Endodermal cell (in vitro differentiated cells): Measurements from ENCODE around the gene RGS16. TPM values are rescaled to one million over a fixed set of nuclear protein-coding genes. Genes with fewer than 3 reads are reported as not detected.

Source experiments
- DNase-seq: peaks from one replicate; pipeline ENCODE4 v3.0.0-alpha.2; 2017
- H3K27ac ChIP-seq: 2 replicates; pipeline ENCODE4 v1.5.1; 2013; ENCODE audit warnings: mild to moderate bottlenecking, low read depth, low read length, moderate library complexity
- H3K27me3 ChIP-seq: 2 replicates; pipeline ENCODE4 v1.6.1; 2013; ENCODE audit warnings: mild to moderate bottlenecking, low read length, moderate library complexity; ENCODE audit not compliant: insufficient read depth, control insufficient read depth, poor library complexity, severe bottlenecking
- H3K36me3 ChIP-seq: 2 replicates; pipeline ENCODE4 v1.7.0; 2013; ENCODE audit warnings: mild to moderate bottlenecking, low read length, moderate library complexity; ENCODE audit not compliant: control insufficient read depth, insufficient read depth
- H3K4me1 ChIP-seq: one replicate; pipeline ENCODE4 v1.7.0; 2013; ENCODE audit warnings: low read length; ENCODE audit not compliant: control insufficient read depth, insufficient read depth
- H3K4me3 ChIP-seq: 2 replicates; pipeline ENCODE4 v1.5.1; 2013; ENCODE audit warnings: mild to moderate bottlenecking, low read length, moderate library complexity
- H3K9ac ChIP-seq: 2 replicates; pipeline ENCODE4 v1.6.1; 2013; ENCODE audit warnings: mild to moderate bottlenecking, low read length, moderate library complexity; ENCODE audit not compliant: poor library complexity, severe bottlenecking; ENCODE audit errors: extremely low read depth
- H3K9me3 ChIP-seq: 2 replicates; pipeline ENCODE4 v1.6.1; 2013; ENCODE audit warnings: mild to moderate bottlenecking, low read length, moderate library complexity; ENCODE audit not compliant: control insufficient read depth
- H3K27ac Mint-ChIP-seq: 2 replicates; pipeline ENCODE4 v1.8.0; 2020; ENCODE audit warnings: mixed read lengths
- H3K27me3 Mint-ChIP-seq: 2 replicates; pipeline ENCODE4 v1.8.0; 2021; ENCODE audit warnings: mild to moderate bottlenecking, mixed read lengths; ENCODE audit not compliant: insufficient read depth
- H3K36me3 Mint-ChIP-seq: 2 replicates; pipeline ENCODE4 v1.8.0; 2020; ENCODE audit warnings: low read depth, mixed read lengths
- H3K4me1 Mint-ChIP-seq: 2 replicates; pipeline ENCODE4 v1.8.0; 2020; ENCODE audit warnings: mixed read lengths
- H3K4me3 Mint-ChIP-seq: 2 replicates; pipeline ENCODE4 v1.8.0; 2020; ENCODE audit warnings: mild to moderate bottlenecking, moderate library complexity, mixed read lengths
- H3K9me3 Mint-ChIP-seq: 2 replicates; pipeline ENCODE4 v1.8.0; 2020; ENCODE audit warnings: mild to moderate bottlenecking, mixed read lengths
- WGBS, 2 experiments: methylation state at CpG; one replicate each; pipeline versions ENCODE4 v1.1.5 to v1.1.7; 2013; ENCODE audit warnings: missing lambda C conversion rate in 2 of 2, mixed read lengths in 1 of 2; ENCODE audit not compliant: insufficient coverage in 1 of 2, insufficient read length in 1 of 2; 5-methylcytosine and 5-hydroxymethylcytosine counted together
- total RNA-seq, 2 donors: library from RNA; stranded (reverse); fragmentation: NEBNext Ultra II Directional in 1 of 2; extraction: Animal tissue kit (Norgen Biotek cat#: 25700) in 1 of 2; gene quantifications; 2 replicates in 1 of 2; 3 replicates in 1 of 2; pipeline ENCODE4 v1.2.1, GENCODE V29; 2021
- TF ChIP-seq, protein P1 (sequence below): fragments of 200-600 bp; sonication (generic); conservative IDR thresholded peaks from 2 replicates; pipeline ENCODE4 v1.5.0; 2021; ENCODE audit warnings: antibody characterized with exemption, mild to moderate bottlenecking

Gene RGS16
- total RNA-seq, 2 donors from 2014 or later, result 14.8 to 19.4 TPM

DNA sequence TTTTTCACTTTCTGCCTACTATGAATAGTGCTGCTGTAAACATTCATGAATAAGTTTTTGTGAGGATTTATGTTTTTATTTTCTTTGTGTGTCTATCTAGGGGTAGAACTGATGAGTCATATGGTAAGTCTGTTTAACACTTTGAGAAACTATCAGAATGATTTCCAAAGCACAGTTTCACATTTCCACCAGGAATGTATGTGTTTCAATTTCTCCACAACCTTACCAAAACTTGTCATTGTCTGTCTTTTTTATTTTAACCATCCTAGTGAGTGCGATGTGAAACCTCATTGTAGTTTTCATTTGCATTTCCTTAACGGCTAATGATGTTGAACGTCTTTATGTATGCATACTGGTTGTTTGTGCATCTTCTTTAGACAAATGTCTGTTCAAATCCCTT is 38.7 kb downstream of the RGS16 start:
- 84 to 91% methylated on average over 3 of the region's 3 CpGs for WGBS, 2 experiments
- Mint-ChIP-seq H3K4me1 (no peaks in the 10 kb centered on the region), H3K9me3 (no peaks in the 10 kb centered on the region), H3K27me3 (no peaks in the 10 kb centered on the region), H3K4me3 (no peak overlapping the region), H3K27ac (no peak overlapping the region), H3K36me3 (no peaks in the 10 kb centered on the region)
- Histone ChIP-seq H3K9ac (no peak overlapping the region), H3K36me3 (no peaks in the 10 kb centered on the region), H3K4me3 (no peak overlapping the region), H3K4me1 (no peaks in the 10 kb centered on the region), H3K9me3 (no peaks in the 10 kb centered on the region), H3K27ac (no peak overlapping the region), H3K27me3 (no peaks in the 10 kb centered on the region)
- no peak for DNase-seq
- TF ChIP-seq, protein P1, sequence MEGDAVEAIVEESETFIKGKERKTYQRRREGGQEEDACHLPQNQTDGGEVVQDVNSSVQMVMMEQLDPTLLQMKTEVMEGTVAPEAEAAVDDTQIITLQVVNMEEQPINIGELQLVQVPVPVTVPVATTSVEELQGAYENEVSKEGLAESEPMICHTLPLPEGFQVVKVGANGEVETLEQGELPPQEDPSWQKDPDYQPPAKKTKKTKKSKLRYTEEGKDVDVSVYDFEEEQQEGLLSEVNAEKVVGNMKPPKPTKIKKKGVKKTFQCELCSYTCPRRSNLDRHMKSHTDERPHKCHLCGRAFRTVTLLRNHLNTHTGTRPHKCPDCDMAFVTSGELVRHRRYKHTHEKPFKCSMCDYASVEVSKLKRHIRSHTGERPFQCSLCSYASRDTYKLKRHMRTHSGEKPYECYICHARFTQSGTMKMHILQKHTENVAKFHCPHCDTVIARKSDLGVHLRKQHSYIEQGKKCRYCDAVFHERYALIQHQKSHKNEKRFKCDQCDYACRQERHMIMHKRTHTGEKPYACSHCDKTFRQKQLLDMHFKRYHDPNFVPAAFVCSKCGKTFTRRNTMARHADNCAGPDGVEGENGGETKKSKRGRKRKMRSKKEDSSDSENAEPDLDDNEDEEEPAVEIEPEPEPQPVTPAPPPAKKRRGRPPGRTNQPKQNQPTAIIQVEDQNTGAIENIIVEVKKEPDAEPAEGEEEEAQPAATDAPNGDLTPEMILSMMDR, result no peak

DNA sequence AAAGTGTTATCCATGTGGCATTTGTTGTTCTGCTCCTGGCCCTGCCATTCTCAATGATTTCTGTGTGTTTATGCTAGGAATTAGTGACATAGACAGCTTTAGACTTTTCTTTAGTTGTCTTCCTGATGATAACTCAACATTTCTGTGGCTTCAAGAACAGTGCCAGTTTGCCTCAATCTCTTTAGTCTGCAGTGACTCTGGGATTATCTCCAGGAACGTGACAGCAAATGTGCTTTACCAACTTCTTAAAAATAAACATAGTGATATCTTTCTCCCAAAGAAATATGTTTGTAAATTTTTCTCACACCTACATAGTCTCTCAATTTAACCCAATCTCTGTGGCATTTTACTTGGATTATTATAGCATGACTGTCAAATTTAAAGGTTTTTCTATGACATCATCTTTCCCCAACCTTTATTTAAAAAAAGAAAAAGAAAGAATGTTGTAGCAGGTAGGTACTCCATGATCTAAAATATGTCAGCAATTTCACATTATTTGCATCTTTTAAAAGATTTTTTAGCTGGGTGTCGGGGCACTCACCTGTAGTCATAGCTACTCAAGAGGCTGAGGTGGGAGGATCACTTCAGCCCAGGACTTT is 39.7 kb downstream of the RGS16 start:
- Mint-ChIP-seq H3K4me1 (no peaks in the 10 kb centered on the region), H3K4me3 (no peak overlapping the region), H3K9me3 (no peaks in the 10 kb centered on the region), H3K27me3 (no peaks in the 10 kb centered on the region), H3K36me3 (no peaks in the 10 kb centered on the region), H3K27ac (no peak overlapping the region)
- 80 to 95% methylated on average over 1 to 2 of the region's 2 CpGs for WGBS, 2 experiments
- DNase-seq, result no peak
- H3K9me3 ChIP-seq, result no peaks in the 10 kb centered on the region
- H3K27me3 ChIP-seq, result no peaks in the 10 kb centered on the region
- no peak overlapping the region for H3K9ac ChIP-seq
- TF ChIP-seq, protein P1, result no peak
- H3K36me3 ChIP-seq, result no peaks in the 10 kb centered on the region
- no peaks in the 10 kb centered on the region for H3K4me1 ChIP-seq
- H3K27ac ChIP-seq, result no peak overlapping the region
- H3K4me3 ChIP-seq, result no peak overlapping the region

DNA sequence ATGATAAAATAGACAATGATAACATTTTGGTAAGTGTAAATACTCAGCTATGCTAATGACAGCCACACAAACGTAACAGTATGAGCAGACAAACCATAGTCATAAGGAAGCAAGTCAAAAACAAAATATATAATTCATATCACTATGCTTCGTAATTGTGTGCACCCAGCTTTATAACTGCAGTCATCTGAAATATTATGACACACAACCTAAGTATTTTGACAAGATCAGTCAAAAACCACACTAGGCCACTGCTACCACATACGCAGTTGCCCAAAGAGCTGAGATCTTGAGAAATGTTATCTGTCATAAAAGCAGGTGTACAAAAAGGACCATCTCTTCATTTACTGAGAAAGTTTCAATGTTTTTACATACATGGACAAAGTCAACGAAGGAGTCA is 41.1 kb downstream of the RGS16 start:
- Histone ChIP-seq H3K9ac (no peak overlapping the region), H3K4me3 (no peak overlapping the region), H3K27ac (no peak overlapping the region), H3K27me3 (no peaks in the 10 kb centered on the region), H3K9me3 (no peaks in the 10 kb centered on the region), H3K36me3 (no peaks in the 10 kb centered on the region), H3K4me1 (no peaks in the 10 kb centered on the region)
- Mint-ChIP-seq H3K36me3 (no peaks in the 10 kb centered on the region), H3K4me1 (no peaks in the 10 kb centered on the region), H3K27me3 (no peaks in the 10 kb centered on the region), H3K4me3 (no peak overlapping the region), H3K9me3 (no peaks in the 10 kb centered on the region), H3K27ac (no peak overlapping the region)
- WGBS, 2 experiments, result 90 to 91% methylated on average over 2 to 4 of the region's 4 CpGs
- TF ChIP-seq, protein P1, result no peak
- no peak for DNase-seq
